Body of pancreas (tissue), 4 donors: ENCODE measurements around the gene CCT6B. TPM values are rescaled to one million over a fixed set of nuclear protein-coding genes. Genes with fewer than 3 reads are reported as not detected.

Experiments used
- ATAC-seq: fragments of 150-250 bp; one replicate; pipeline ENCODE4 v1.9.1; 2016
- DNase-seq, 4 donors: peaks; one replicate each; pipeline ENCODE4 v3.0.0-alpha.2; 2019
- H3K27ac ChIP-seq, 4 donors: fragments of 200-600 bp; sonication (generic); 1 replicate in 3 of 4; 2 replicates in 1 of 4; pipeline versions ENCODE4 v1.5.1 to v1.6.1; 2016 to 2019; ENCODE audit warnings: mild to moderate bottlenecking in 1 of 4, mixed read lengths in 1 of 4, moderate library complexity in 1 of 4
- H3K27me3 ChIP-seq, 2 donors: fragments of 200-600 bp; sonication (generic); one replicate each; pipeline ENCODE4 v1.6.0; 2016; ENCODE audit warnings: mild to moderate bottlenecking in 1 of 2
- H3K36me3 ChIP-seq, 2 donors: fragments of 200-600 bp; sonication (generic); replicated peaks in 1 of 2; 2 replicates each; pipeline ENCODE4 v1.5.1; 2016; ENCODE audit warnings: low read depth in 2 of 2; ENCODE audit not compliant: insufficient read depth in 1 of 2
- H3K4me1 ChIP-seq: fragments of 200-600 bp; sonication (generic); one replicate; pipeline ENCODE4 v1.6.0; 2016
- H3K4me3 ChIP-seq, 2 donors: fragments of 200-600 bp; sonication (generic); 1 replicate in 1 of 2; 2 replicates in 1 of 2; pipeline ENCODE4 v1.5.1; 2016 to 2019
- H3K9me3 ChIP-seq, 3 donors: fragments of 200-600 bp; sonication (generic); 1 replicate in 2 of 3; 2 replicates in 1 of 3; pipeline ENCODE4 v1.5.1; 2016
- CTCF ChIP-seq, 7 experiments: fragments of 450-650 bp in 4 of 7; fragments of 200-600 bp in 3 of 7; sonication (generic) in 3 of 7; IDR thresholded peaks; one replicate each; pipeline ENCODE4 v1.5.1; 2016 to 2019; ENCODE audit warnings: antibody characterized with exemption in 7 of 7
- POLR2A ChIP-seq, 3 donors: fragments of 450-650 bp; IDR thresholded peaks; one replicate each; pipeline ENCODE4 v1.6.1; 2016; ENCODE audit warnings: antibody characterized with exemption in 3 of 3, mild to moderate bottlenecking in 2 of 3
- WGBS, 2 donors: methylation state at CpG; one replicate each; pipeline ENCODE4 v1.1.5; 2017; 5-methylcytosine and 5-hydroxymethylcytosine counted together
- intact Hi-C: fragments of 100-400 bp; cut with DNase I; formaldehyde crosslinking; loops from one replicate; pipeline ENCODE4 v1.15.1; 2023
- total RNA-seq, 2 donors: library from RNA; depleted of rRNA; stranded (reverse); fragments of >200 nt; gene quantifications; one replicate each; pipeline ENCODE4 v1.1.0, GENCODE V29; 2016

CCT6B gene
- total RNA-seq, 2 donors from 2014 or later: 0.66 to 1.8 TPM

- Histone ChIP-seq H3K9me3 (no peaks in the 10 kb centered on the region), H3K36me3 (peaks cover 0 to 7% of the 10 kb centered on the region in 2 donors), H3K4me1 (no peaks in the 10 kb centered on the region), H3K27me3 (no peaks in the 10 kb centered on the region), H3K27ac (peak overlapping the region in 1 of 4 donors; percentile 12), H3K4me3 (no peak overlapping the region)
- no peak for TF ChIP-seq POLR2A (IDR thresholded peaks at IDR 0.05)
- intact Hi-C loops: no loop called here
- DNase-seq (peak in 3 of 4 donors; percentile 57 to 83 (median 82)), ATAC-seq (peak; percentile 87)
- WGBS, 2 donors: 18 to 20% methylated on average over 6 of the region's 6 CpGs
Observed at GRCh38 chr17:34990921-34991365, 29.7 kb upstream of the CCT6B start.

- no peak for ATAC-seq
- TF ChIP-seq CTCF (IDR thresholded peaks at IDR 0.05) (no peak), POLR2A (IDR thresholded peaks at IDR 0.05) (no peak)
- intact Hi-C loops: no loop called here
Observed at GRCh38 chr17:34989473-34989872, 28.2 kb upstream of the CCT6B start.

GRCh38 chr17:34988644-34989043 lies 27.4 kb upstream of the CCT6B start:
- WGBS, 2 donors: 82 to 84% methylated on average over 2 of the region's 2 CpGs
- no peaks in the 10 kb centered on the region for H3K9me3 ChIP-seq
- H3K36me3 ChIP-seq: peaks cover 0 to 5% of the 10 kb centered on the region in 2 donors
- no peak overlapping the region for H3K27ac ChIP-seq
- no peak overlapping the region for H3K4me3 ChIP-seq
- no peaks in the 10 kb centered on the region for H3K27me3 ChIP-seq
- ATAC-seq (no peak), DNase-seq (no peak)
- no peaks in the 10 kb centered on the region for H3K4me1 ChIP-seq
- intact Hi-C loops: no loop called here
- no peak for TF ChIP-seq CTCF (IDR thresholded peaks at IDR 0.05)
- TF ChIP-seq POLR2A (IDR thresholded peaks at IDR 0.05): no peak

More at GRCh38 chr17:34989473-34989872, 28.2 kb upstream of the CCT6B start:
- H3K36me3 ChIP-seq: peaks cover 0 to 7% of the 10 kb centered on the region in 2 donors
- no peaks in the 10 kb centered on the region for H3K9me3 ChIP-seq
- no peaks in the 10 kb centered on the region for H3K4me1 ChIP-seq
- no peak for DNase-seq
- 87 to 92% methylated on average over 10 of the region's 10 CpGs for WGBS, 2 donors
- no peaks in the 10 kb centered on the region for H3K27me3 ChIP-seq
- no peak overlapping the region for H3K27ac ChIP-seq
- H3K4me3 ChIP-seq: no peak overlapping the region

GRCh38 chr17:34987232-34987631 lies 26.0 kb upstream of the CCT6B start:
- TF ChIP-seq CTCF (IDR thresholded peaks at IDR 0.05) (no peak), POLR2A (IDR thresholded peaks at IDR 0.05) (no peak)
- no peaks in the 10 kb centered on the region for H3K9me3 ChIP-seq
- peaks cover 11% of the 10 kb centered on the region for H3K4me1 ChIP-seq
- ATAC-seq (no peak), DNase-seq (no peak)
- intact Hi-C loops: no loop called here
- no peak overlapping the region for H3K27ac ChIP-seq
- H3K4me3 ChIP-seq: no peak overlapping the region
- 80 to 90% methylated on average over 2 of the region's 2 CpGs for WGBS, 2 donors
- no peaks in the 10 kb centered on the region for H3K27me3 ChIP-seq
- H3K36me3 ChIP-seq: peaks cover 0 to 2% of the 10 kb centered on the region in 2 donors

GRCh38 chr17:34981538-34982241 lies 20.4 kb upstream of the CCT6B start:
- DNase-seq (no peak), ATAC-seq (no peak)
- Histone ChIP-seq H3K9me3 (no peaks in the 10 kb centered on the region), H3K4me1 (peaks cover 29% of the 10 kb centered on the region), H3K4me3 (peak overlapping the region in 1 of 2 donors; percentile 65), H3K27me3 (no peaks in the 10 kb centered on the region), H3K27ac (peak overlapping the region; percentile 96 to 97 (median 96)), H3K36me3 (no peaks in the 10 kb centered on the region)
- WGBS, 2 donors: 8% methylated on average over 8 of the region's 8 CpGs
- TF ChIP-seq POLR2A (IDR thresholded peaks at IDR 0.05) (no peak), CTCF (IDR thresholded peaks at IDR 0.05) (no peak)
- intact Hi-C loops: no loop called here
